Smooth muscle cell (in vitro differentiated cells): ENCODE measurements around the gene RRAGC. TPM values are rescaled to one million over a fixed set of nuclear protein-coding genes. Genes with fewer than 3 reads are reported as not detected.

Experiments used
- DNase-seq: peaks from one replicate; lab custom pipeline; 2025; ENCODE audit not compliant: unreplicated experiment; lab: John Stamatoyannopoulos, UW
- H2AFZ ChIP-seq: fragments of 200-600 bp; sonication (generic); 2 replicates; pipeline ENCODE4 v1.6.0; 2016; ENCODE audit warnings: antibody characterized with exemption, low read depth, mild to moderate bottlenecking
- H3F3A ChIP-seq: fragments of 200-600 bp; sonication (generic); 2 replicates; pipeline ENCODE4 v1.6.0; 2017; ENCODE audit warnings: antibody characterized with exemption, low read depth
- H3K27ac ChIP-seq: fragments of 200-600 bp; sonication (generic); 2 replicates; pipeline ENCODE4 v1.5.1; 2016; ENCODE audit warnings: low read depth, mild to moderate bottlenecking
- H3K27me3 ChIP-seq: fragments of 200-600 bp; sonication (generic); 2 replicates; pipeline ENCODE4 v1.6.1; 2016; ENCODE audit warnings: low read depth, mild to moderate bottlenecking
- H3K36me3 ChIP-seq: fragments of 200-600 bp; sonication (generic); 2 replicates; pipeline ENCODE4 v1.5.1; 2016; ENCODE audit warnings: low read depth
- H3K4me1 ChIP-seq: fragments of 200-600 bp; sonication (generic); 2 replicates; pipeline ENCODE4 v1.5.1; 2016; ENCODE audit warnings: low read depth
- H3K4me2 ChIP-seq: fragments of 200-600 bp; sonication (generic); 2 replicates; pipeline ENCODE4 v1.6.0; 2016; ENCODE audit warnings: mild to moderate bottlenecking
- H3K4me3 ChIP-seq: fragments of 200-600 bp; sonication (generic); 2 replicates; pipeline ENCODE4 v1.5.1; 2016; ENCODE audit warnings: mild to moderate bottlenecking
- H3K79me2 ChIP-seq: fragments of 200-600 bp; sonication (generic); 2 replicates; pipeline ENCODE4 v1.6.0; 2016; ENCODE audit warnings: low read depth, mild to moderate bottlenecking
- H3K9ac ChIP-seq: fragments of 200-600 bp; sonication (generic); 2 replicates; pipeline ENCODE4 v1.6.0; 2016; ENCODE audit warnings: low read depth
- H3K9me3 ChIP-seq: fragments of 200-600 bp; sonication (generic); replicated peaks from 2 replicates; pipeline ENCODE4 v1.5.1; 2016; ENCODE audit warnings: low read depth
- H4K20me1 ChIP-seq: fragments of 200-600 bp; sonication (generic); 2 replicates; pipeline ENCODE4 v1.6.0; 2016; ENCODE audit warnings: low read depth
- WGBS: methylation state at CpG from one replicate; pipeline ENCODE4 v1.1.7; 2016; ENCODE audit warnings: low lambda C conversion rate; 5-methylcytosine and 5-hydroxymethylcytosine counted together
- polyA plus RNA-seq: library from polyadenylated mRNA; unstranded; fragments of >200 nt; fragmentation: Nextera tagmentation; extraction: Ambion mirVana; gene quantifications from 2 replicates; pipeline ENCODE4 v1.2.1, GENCODE V29; 2016
- total RNA-seq: library from RNA; depleted of rRNA; stranded (reverse); fragments of >200 nt; gene quantifications from 2 replicates; pipeline ENCODE4 v1.2.3, GENCODE V29; 2014
- TF ChIP-seq, protein P1 (sequence below): fragments of 200-600 bp; sonication (generic); IDR thresholded peaks from 2 replicates; pipeline ENCODE4 v1.5.1; 2017; ENCODE audit warnings: borderline replicate concordance, mild to moderate bottlenecking, antibody characterized with exemption; ENCODE audit not compliant: insufficient read depth, poor library complexity, severe bottlenecking

RRAGC gene
- total and polyA plus RNA-seq, 2 experiments from 2014 or later = 13.2 to 13.3 TPM

DNA sequence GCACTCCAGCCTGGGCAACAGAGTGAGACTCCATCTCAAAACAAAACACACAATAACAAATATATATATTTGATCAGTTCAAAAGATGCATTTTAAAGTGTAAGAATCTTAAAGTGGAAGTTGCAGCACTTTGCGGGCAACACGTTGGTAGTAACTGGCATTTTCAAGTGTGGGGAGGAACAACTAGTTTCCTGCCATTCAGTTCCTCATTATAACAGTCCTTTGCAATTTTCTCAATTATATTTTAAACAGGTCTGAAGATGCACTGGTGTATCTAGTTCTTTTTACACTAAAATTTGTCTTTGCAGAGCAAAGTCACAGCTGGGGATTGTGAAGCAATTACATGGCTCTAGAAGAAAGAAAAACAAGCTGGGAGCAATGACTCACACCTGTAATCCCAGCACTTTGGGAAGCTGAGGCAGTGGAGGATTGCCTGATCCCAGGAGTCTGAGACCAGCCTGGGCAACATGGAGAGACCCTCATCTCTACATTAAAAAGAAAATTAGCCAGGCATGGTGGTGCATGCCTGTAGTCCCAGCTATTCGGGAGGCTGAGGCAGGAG lies 25.3 kb downstream of the RRAGC start:
- H3K27ac ChIP-seq = no peak overlapping the region
- H3K9ac ChIP-seq = no peak overlapping the region
- no peaks in the 10 kb centered on the region for H3K79me2 ChIP-seq
- no peak overlapping the region for H3K4me3 ChIP-seq
- peaks cover 3% of the 10 kb centered on the region for H3F3A ChIP-seq
- WGBS = 94% methylated on average over 3 of the region's 3 CpGs
- no peak overlapping the region for H3K4me2 ChIP-seq
- no peak overlapping the region for H2AFZ ChIP-seq
- TF ChIP-seq, protein P1, sequence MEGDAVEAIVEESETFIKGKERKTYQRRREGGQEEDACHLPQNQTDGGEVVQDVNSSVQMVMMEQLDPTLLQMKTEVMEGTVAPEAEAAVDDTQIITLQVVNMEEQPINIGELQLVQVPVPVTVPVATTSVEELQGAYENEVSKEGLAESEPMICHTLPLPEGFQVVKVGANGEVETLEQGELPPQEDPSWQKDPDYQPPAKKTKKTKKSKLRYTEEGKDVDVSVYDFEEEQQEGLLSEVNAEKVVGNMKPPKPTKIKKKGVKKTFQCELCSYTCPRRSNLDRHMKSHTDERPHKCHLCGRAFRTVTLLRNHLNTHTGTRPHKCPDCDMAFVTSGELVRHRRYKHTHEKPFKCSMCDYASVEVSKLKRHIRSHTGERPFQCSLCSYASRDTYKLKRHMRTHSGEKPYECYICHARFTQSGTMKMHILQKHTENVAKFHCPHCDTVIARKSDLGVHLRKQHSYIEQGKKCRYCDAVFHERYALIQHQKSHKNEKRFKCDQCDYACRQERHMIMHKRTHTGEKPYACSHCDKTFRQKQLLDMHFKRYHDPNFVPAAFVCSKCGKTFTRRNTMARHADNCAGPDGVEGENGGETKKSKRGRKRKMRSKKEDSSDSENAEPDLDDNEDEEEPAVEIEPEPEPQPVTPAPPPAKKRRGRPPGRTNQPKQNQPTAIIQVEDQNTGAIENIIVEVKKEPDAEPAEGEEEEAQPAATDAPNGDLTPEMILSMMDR = no peak
- no peak for DNase-seq
- H3K9me3 ChIP-seq = no peaks in the 10 kb centered on the region
- H4K20me1 ChIP-seq = no peaks in the 10 kb centered on the region
- H3K27me3 ChIP-seq = peaks cover 16% of the 10 kb centered on the region
- no peaks in the 10 kb centered on the region for H3K4me1 ChIP-seq
- peaks cover 5% of the 10 kb centered on the region for H3K36me3 ChIP-seq

DNA sequence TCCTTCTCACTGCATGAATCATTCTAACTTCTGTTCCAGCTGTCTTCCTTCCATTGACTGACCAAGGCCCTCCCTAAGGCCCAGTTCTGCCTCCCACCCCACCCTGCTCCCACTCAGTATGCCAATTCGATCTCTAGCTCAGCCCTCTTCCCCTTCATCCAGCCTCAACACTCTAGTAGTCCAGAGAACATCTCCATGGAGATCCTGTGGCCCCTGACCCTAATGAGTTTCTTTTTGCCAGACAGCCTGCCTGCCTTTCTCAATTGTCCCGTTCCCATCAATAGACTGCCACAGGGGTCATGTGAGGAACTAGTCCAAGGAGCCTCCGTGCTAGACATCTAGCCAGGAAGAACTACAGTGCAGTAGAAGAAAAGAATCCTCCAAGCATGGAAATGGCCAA lies 26.4 kb downstream of the RRAGC start:
- H3K9ac ChIP-seq = no peak overlapping the region
- H2AFZ ChIP-seq = no peak overlapping the region
- no peaks in the 10 kb centered on the region for H3K4me1 ChIP-seq
- H3K27ac ChIP-seq = no peak overlapping the region
- peaks cover 18% of the 10 kb centered on the region for H3K27me3 ChIP-seq
- H3K4me3 ChIP-seq = no peak overlapping the region
- H3F3A ChIP-seq = peaks cover 3% of the 10 kb centered on the region
- DNase-seq = no peak
- no peaks in the 10 kb centered on the region for H3K36me3 ChIP-seq
- no peaks in the 10 kb centered on the region for H3K79me2 ChIP-seq
- TF ChIP-seq, protein P1 = no peak
- WGBS = 95% methylated on average over 3 of the region's 3 CpGs
- H3K9me3 ChIP-seq = no peaks in the 10 kb centered on the region
- no peaks in the 10 kb centered on the region for H4K20me1 ChIP-seq
- H3K4me2 ChIP-seq = no peak overlapping the region

DNA sequence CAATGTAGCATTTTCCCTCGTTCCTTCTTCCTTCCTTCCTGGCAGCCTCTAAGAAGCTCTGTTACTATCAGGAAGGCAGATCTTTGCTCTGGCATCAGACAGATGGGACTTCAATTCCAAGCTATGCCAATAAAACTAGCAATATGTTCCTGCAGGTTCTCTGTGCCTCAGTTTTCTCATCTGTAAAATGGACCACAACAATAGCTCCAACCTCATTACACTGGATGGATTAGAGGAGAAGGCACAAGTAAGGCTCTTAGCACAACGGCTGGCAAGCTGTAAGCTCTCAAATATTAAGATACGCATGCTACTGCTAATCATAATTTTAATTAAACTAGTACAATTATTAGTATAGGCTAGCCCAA lies 27.2 kb downstream of the RRAGC start:
- H3K27me3 ChIP-seq = peaks cover 26% of the 10 kb centered on the region
- H3K36me3 ChIP-seq = no peaks in the 10 kb centered on the region
- H3K4me1 ChIP-seq = no peaks in the 10 kb centered on the region
- H3K79me2 ChIP-seq = no peaks in the 10 kb centered on the region
- no peak overlapping the region for H3K9ac ChIP-seq
- no peak overlapping the region for H3K4me2 ChIP-seq
- H4K20me1 ChIP-seq = no peaks in the 10 kb centered on the region
- no peak overlapping the region for H3K4me3 ChIP-seq
- no peaks in the 10 kb centered on the region for H3F3A ChIP-seq
- DNase-seq = no peak
- WGBS = 92% methylated on average over 3 of the region's 3 CpGs
- no peak overlapping the region for H2AFZ ChIP-seq
- H3K9me3 ChIP-seq = no peaks in the 10 kb centered on the region
- TF ChIP-seq, protein P1 = no peak
- H3K27ac ChIP-seq = no peak overlapping the region

GRCh38 chr1:38831731-38832369 lies 27.7 kb downstream of the RRAGC start:
- no peaks in the 10 kb centered on the region for H3K9me3 ChIP-seq
- no peak overlapping the region for H2AFZ ChIP-seq
- peaks cover 28% of the 10 kb centered on the region for H3K27me3 ChIP-seq
- no peaks in the 10 kb centered on the region for H3K4me1 ChIP-seq
- H3F3A ChIP-seq = no peaks in the 10 kb centered on the region
- H3K4me2 ChIP-seq = no peak overlapping the region
- no peaks in the 10 kb centered on the region for H4K20me1 ChIP-seq
- TF ChIP-seq, protein P1 = no peak
- whole genome bisulfite sequencing = 77% methylated on average over 6 of the region's 6 CpGs
- H3K27ac ChIP-seq = no peak overlapping the region
- H3K79me2 ChIP-seq = no peaks in the 10 kb centered on the region
- no peaks in the 10 kb centered on the region for H3K36me3 ChIP-seq
- no peak for DNase-seq
- no peak overlapping the region for H3K9ac ChIP-seq
- no peak overlapping the region for H3K4me3 ChIP-seq
